ENCODE measurements around the gene PPP1R27. TPM values are rescaled to one million over a fixed set of nuclear protein-coding genes. Genes with fewer than 3 reads are reported as not detected.

PPP1R27 gene
- total RNA-seq, 2 donors from 2014 or later, result not detected

DNA sequence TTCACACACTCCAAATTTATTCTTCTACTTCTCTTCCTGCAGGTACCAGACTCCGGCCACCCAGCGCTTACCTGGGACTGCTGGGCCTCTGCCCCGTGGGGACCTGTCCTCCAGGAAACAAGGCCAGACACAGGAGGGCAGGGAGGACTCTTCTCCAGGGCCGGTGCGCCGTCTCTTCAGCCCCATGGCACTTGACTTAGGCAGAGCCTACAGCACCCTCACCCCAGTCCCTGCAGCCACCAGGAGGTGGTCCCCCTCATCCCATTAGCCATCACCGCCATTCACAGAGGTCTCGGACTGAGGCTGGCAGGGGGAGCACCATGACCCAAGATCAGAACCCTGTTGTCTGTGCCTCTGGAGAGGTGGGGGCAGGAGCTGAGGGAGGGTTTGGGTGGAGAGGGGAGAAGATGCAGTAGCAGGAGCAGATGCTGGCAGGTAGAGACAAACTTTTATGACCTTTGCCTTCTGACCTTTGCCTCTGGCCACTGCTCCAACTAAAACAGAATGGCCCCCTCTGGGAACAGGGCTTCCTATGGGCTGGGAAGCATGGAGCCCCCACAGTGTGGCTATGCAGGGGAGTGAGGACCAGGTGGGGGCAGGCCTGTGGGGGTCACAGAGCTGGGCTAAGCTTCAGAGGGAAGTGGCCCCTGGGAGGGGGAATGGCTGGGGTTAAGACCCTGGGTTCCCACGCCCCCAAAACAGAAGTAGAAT lies 32.6 kb downstream of the PPP1R27 start:
- intact Hi-C loops (cut with DNase I), result no loop called here
- Histone ChIP-seq H3K27ac (no peak overlapping the region), H3K36me3 (no peaks in the 10 kb centered on the region), H3K9ac (ENCODE audit: low read depth in 2 of 2, low read length in 2 of 2) (no peak overlapping the region), H3K9me3 (no peaks in the 10 kb centered on the region), H3K4me1 (no peaks in the 10 kb centered on the region), H3K27me3 (peaks cover 54% of the 10 kb centered on the region), H3K4me3 (no peak overlapping the region)
- no peak for DNase-seq
- TF ChIP-seq, protein P1, sequence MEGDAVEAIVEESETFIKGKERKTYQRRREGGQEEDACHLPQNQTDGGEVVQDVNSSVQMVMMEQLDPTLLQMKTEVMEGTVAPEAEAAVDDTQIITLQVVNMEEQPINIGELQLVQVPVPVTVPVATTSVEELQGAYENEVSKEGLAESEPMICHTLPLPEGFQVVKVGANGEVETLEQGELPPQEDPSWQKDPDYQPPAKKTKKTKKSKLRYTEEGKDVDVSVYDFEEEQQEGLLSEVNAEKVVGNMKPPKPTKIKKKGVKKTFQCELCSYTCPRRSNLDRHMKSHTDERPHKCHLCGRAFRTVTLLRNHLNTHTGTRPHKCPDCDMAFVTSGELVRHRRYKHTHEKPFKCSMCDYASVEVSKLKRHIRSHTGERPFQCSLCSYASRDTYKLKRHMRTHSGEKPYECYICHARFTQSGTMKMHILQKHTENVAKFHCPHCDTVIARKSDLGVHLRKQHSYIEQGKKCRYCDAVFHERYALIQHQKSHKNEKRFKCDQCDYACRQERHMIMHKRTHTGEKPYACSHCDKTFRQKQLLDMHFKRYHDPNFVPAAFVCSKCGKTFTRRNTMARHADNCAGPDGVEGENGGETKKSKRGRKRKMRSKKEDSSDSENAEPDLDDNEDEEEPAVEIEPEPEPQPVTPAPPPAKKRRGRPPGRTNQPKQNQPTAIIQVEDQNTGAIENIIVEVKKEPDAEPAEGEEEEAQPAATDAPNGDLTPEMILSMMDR (IDR thresholded peaks at IDR 0.05), result no peak

DNA sequence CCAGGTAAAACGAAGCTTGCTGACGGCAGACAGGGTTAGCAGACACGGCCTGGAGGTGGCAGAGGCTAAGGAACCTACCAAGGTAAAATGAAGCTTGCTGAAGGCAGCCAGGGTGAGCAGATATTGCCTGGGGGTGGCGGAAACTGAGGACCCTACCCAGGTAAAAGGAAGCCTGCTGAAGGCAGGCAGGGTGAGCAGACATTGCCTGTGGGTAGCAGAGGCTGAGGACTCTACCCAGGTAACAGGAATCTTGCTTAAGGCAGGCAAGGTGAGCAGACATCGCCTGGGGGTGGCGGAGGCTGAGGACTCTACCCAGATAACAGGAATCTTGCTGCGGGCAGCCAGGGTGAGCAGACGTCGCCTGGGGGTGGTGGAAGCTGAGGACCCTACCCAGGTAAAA lies 33.5 kb downstream of the PPP1R27 start:
- Histone ChIP-seq H3K9ac (ENCODE audit: low read depth in 2 of 2, low read length in 2 of 2) (no peak overlapping the region), H3K27ac (no peak overlapping the region), H3K4me1 (no peaks in the 10 kb centered on the region), H3K9me3 (no peaks in the 10 kb centered on the region), H3K27me3 (peaks cover 45% of the 10 kb centered on the region), H3K4me3 (no peak overlapping the region), H3K36me3 (no peaks in the 10 kb centered on the region)
- DNase-seq, result no peak
- intact Hi-C loops (cut with DNase I), result no loop called here
- TF ChIP-seq, protein P1 (IDR thresholded peaks at IDR 0.05), result no peak

DNA sequence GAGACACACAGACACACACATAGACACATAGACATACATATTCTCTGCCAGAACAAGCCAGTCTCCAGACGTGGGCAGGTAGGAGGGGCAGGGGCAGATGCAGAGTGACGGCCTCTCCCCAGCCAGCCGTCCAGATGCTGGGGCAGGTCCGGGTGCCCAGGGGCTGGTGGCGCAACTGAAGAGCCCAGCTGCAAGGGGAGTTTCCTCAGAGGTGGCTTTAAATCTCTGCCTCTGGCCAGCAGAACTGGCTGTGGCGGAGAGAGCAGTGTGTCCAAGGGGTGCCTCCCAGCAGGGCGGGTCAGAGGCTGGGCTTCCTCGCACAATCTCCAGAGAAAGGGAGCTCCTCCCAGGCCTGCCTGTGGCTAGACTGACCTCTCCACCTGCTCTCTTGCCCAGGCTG lies 40.3 kb downstream of the PPP1R27 start:
- Histone ChIP-seq H3K27me3 (no peaks in the 10 kb centered on the region), H3K27ac (no peak overlapping the region), H3K9ac (ENCODE audit: low read depth in 2 of 2, low read length in 2 of 2) (no peak overlapping the region), H3K9me3 (no peaks in the 10 kb centered on the region), H3K36me3 (no peaks in the 10 kb centered on the region), H3K4me3 (no peak overlapping the region), H3K4me1 (no peaks in the 10 kb centered on the region)
- intact Hi-C loops (cut with DNase I), result no loop called here
- TF ChIP-seq, protein P1 (IDR thresholded peaks at IDR 0.05), result no peak
- DNase-seq, result peak; percentile 63

DNA sequence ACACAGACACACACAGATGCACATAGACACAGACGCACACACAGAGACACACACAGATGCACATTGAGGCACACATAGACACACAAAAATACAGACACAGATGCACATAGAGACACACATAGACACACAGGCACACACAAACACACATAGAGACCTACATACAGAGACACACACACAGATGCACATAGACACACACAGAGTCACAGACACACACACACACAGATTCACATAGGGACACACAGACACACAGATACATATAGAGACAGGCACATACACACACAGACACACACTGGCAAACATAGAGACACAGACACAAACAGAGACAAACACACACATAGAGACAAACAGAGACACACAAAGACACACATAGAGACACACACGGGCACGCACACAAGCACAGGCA lies 40.8 kb downstream of the PPP1R27 start:
- TF ChIP-seq, protein P1 (IDR thresholded peaks at IDR 0.05), result no peak
- no peaks in the 10 kb centered on the region for H3K27me3 ChIP-seq
- no peaks in the 10 kb centered on the region for H3K9me3 ChIP-seq
- intact Hi-C loops (cut with DNase I), result no loop called here
- no peak overlapping the region for H3K4me3 ChIP-seq
- no peak for DNase-seq
- H3K4me1 ChIP-seq, result no peaks in the 10 kb centered on the region
- H3K27ac ChIP-seq, result no peak overlapping the region
- no peak overlapping the region for H3K9ac ChIP-seq (ENCODE audit: low read depth in 2 of 2, low read length in 2 of 2)
- H3K36me3 ChIP-seq, result no peaks in the 10 kb centered on the region

DNA sequence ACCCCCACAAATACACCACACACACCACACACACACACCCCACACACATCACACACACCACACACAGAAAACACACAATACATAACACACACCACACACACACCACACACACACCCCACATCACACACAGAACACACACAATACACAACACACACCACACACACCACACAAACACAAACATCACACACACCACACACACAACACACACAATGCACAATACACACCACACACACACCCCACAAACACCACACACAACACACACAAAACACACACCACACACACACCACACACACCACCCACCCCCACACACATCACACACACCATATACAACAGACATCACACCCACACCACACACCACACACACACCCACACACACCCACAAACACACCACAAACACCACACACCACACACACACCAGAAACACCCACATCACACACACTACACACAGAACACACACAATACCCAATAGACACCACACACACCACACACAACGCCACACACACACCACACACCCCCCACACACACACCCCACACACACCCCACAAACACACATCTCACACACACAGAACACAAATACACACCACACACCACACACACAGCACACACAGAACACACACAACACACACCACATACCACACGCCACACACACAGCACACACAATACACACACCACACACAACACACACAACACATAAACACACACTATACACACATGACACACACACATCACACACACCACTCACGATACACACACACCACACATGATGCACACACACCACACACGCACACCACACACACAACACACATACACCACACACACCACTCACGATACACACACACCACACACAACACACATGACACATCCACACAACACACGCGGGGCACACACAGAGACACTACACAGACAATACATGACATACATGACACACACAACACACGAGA lies 41.9 kb downstream of the PPP1R27 start:
- H3K27me3 ChIP-seq, result no peaks in the 10 kb centered on the region
- no peak overlapping the region for H3K27ac ChIP-seq
- intact Hi-C loops (cut with DNase I), result no loop called here
- H3K9ac ChIP-seq (ENCODE audit: low read depth in 2 of 2, low read length in 2 of 2), result no peak overlapping the region
- H3K4me1 ChIP-seq, result no peaks in the 10 kb centered on the region
- no peaks in the 10 kb centered on the region for H3K9me3 ChIP-seq
- no peak for DNase-seq
- H3K36me3 ChIP-seq, result no peaks in the 10 kb centered on the region
- TF ChIP-seq, protein P1 (IDR thresholded peaks at IDR 0.05), result no peak
- no peak overlapping the region for H3K4me3 ChIP-seq

Other genes starting within 250 kb of the PPP1R27 start
- 10 to 100 TPM; 69.8 to 74.1 TPM for gene NPLOC4, start 197.9 kb downstream of the PPP1R27 start, total RNA-seq
- under 1 TPM; 0.25 to 0.32 TPM for gene TSPAN10, start 197.9 kb downstream of the PPP1R27 start, total RNA-seq
- gene PDE6G, start 178.5 kb downstream of the PPP1R27 start, total RNA-seq, result not detected
- 10 to 100 TPM; 21.7 to 42.8 TPM for gene OXLD1, start 168.4 kb downstream of the PPP1R27 start, total RNA-seq
- gene CCDC137, start 168.3 kb downstream of the PPP1R27 start, total RNA-seq, result 10 to 100 TPM; 13.7 to 41.1 TPM
- gene ARL16, start 151.3 kb downstream of the PPP1R27 start, total RNA-seq, result 10 to 100 TPM; 24.6 to 25.0 TPM
- 100 to 1,000 TPM in 1 of 2 donors, 10 to 100 TPM in 1; 75.2 to 131 TPM for gene HGS, start 151.0 kb downstream of the PPP1R27 start, total RNA-seq
- 100 to 1,000 TPM; 106 to 225 TPM for gene MRPL12, start 131.7 kb downstream of the PPP1R27 start, total RNA-seq
- 100 to 1,000 TPM in 1 of 2 donors, 10 to 100 TPM in 1; 46.0 to 110 TPM for gene SLC25A10, start 122.8 kb downstream of the PPP1R27 start, total RNA-seq
- not detected for gene GCGR, start 30.9 kb downstream of the PPP1R27 start, total RNA-seq
- 10 to 100 TPM; 25.9 to 26.2 TPM for gene MCRIP1, start 1.8 kb downstream of the PPP1R27 start, total RNA-seq
- gene P4HB, start 25.5 kb upstream of the PPP1R27 start, total RNA-seq, result 1,000 to 10,000 TPM in 1 of 2 donors, 100 to 1,000 TPM in 1; 719 to 1,051 TPM
- gene ARHGDIA, start 36.3 kb upstream of the PPP1R27 start, total RNA-seq, result 100 to 1,000 TPM; 407 to 546 TPM
- gene ALYREF, start 56.5 kb upstream of the PPP1R27 start, total RNA-seq, result 100 to 1,000 TPM in 1 of 2 donors, 10 to 100 TPM in 1; 66.6 to 191 TPM
- gene ANAPC11, start 56.7 kb upstream of the PPP1R27 start, total RNA-seq, result 100 to 1,000 TPM; 106 to 174 TPM
- gene NPB, start 67.2 kb upstream of the PPP1R27 start, total RNA-seq, result under 1 TPM in 1 of 2 donors, not detected in 1; 0.22 TPM
- 10 to 100 TPM; 47.5 to 71.6 TPM for gene PCYT2, start 76.3 kb upstream of the PPP1R27 start, total RNA-seq
- gene SIRT7, start 83.1 kb upstream of the PPP1R27 start, total RNA-seq, result 10 to 100 TPM; 43.3 to 81.9 TPM
- gene MAFG, start 92.7 kb upstream of the PPP1R27 start, total RNA-seq, result 10 to 100 TPM; 16.0 to 20.4 TPM
- gene PYCR1, start 102.2 kb upstream of the PPP1R27 start, total RNA-seq, result 100 to 1,000 TPM in 1 of 2 donors, 10 to 100 TPM in 1; 56.5 to 131 TPM
- gene MYADML2, start 112.2 kb upstream of the PPP1R27 start, total RNA-seq, result under 1 TPM in 1 of 2 donors, not detected in 1; 0.27 TPM
- under 1 TPM in 1 of 2 donors, not detected in 1; 0.57 TPM for gene NOTUM, start 126.1 kb upstream of the PPP1R27 start, total RNA-seq
- 10 to 100 TPM; 21.7 to 43.0 TPM for gene ASPSCR1, start 142.6 kb upstream of the PPP1R27 start, total RNA-seq
- gene CENPX, start 187.8 kb upstream of the PPP1R27 start, total RNA-seq, result 100 to 1,000 TPM in 1 of 2 donors, 10 to 100 TPM in 1; 91.1 to 238 TPM
- gene LRRC45, start 188.3 kb upstream of the PPP1R27 start, total RNA-seq, result 10 to 100 TPM; 16.6 to 60.0 TPM
- gene RAC3, start 196.6 kb upstream of the PPP1R27 start, total RNA-seq, result 10 to 100 TPM in 1 of 2 donors, 1 to 10 TPM in 1; 7.0 to 16.6 TPM
- gene DCXR, start 202.6 kb upstream of the PPP1R27 start, total RNA-seq, result 100 to 1,000 TPM; 115 to 183 TPM
- 10 to 100 TPM; 30.6 to 32.1 TPM for gene RFNG, start 216.8 kb upstream of the PPP1R27 start, total RNA-seq
- 100 to 1,000 TPM in 1 of 2 donors, 10 to 100 TPM in 1; 70.8 to 129 TPM for gene GPS1, start 216.8 kb upstream of the PPP1R27 start, total RNA-seq
- 100 to 1,000 TPM; 113 to 253 TPM for gene DUS1L, start 230.8 kb upstream of the PPP1R27 start, total RNA-seq

Measured in colonic mucosa (tissue), 4 donors.